ENCODE results near the gene CNTNAP2. TPM values are rescaled to one million over a fixed set of nuclear protein-coding genes. Genes with fewer than 3 reads are reported as not detected.

The CNTNAP2 gene
- total and polyA plus RNA-seq, 2 of the 4 experiments (the other 2 are of a cell fraction) = not detected

DNA sequence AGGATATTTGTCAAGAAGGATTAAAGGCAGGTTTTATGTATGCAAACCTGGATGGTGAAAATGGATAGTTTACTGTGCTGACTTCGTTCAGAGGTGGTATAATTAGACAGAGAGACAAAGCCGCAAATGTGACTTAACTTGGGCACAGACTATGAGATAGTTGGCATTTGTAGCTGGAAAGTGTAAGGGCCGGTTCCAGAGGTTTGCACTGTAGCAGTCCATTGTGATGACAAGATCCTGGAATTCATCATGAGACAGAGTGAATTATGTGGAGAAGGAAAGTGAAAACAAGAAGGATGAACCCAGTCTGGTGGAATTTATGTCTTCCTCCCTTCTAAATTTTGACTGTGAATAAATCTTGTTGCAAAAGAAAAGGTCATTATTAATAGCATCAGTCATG is 139.0 kb downstream of the CNTNAP2 start:
- Histone ChIP-seq H3K9me1 (ENCODE audit: insufficient read depth, low read length) (no peaks in the 10 kb centered on the region), H3K14ac (replicated peaks; ENCODE audit: low read depth, low read length) (no peak overlapping the region), H4K20me1 (ENCODE audit: insufficient read depth, low read length) (no peaks in the 10 kb centered on the region), H3K4me1 (ENCODE audit: control insufficient read depth, insufficient read depth, low read length) (no peaks in the 10 kb centered on the region), H2BK15ac (ENCODE audit: low read depth, low read length) (no peak overlapping the region), H2BK20ac (ENCODE audit: low read depth, low read length) (no peak overlapping the region), H4K8ac (ENCODE audit: low read depth in 2 of 2, low read length in 2 of 2) (no peak overlapping the region), H3K36me3 (ENCODE audit: control insufficient read depth, insufficient read depth, low read length) (no peaks in the 10 kb centered on the region), H4K5ac (ENCODE audit: low read depth, low read length) (no peak overlapping the region), H3K4ac (ENCODE audit: low read depth, low read length) (no peak overlapping the region), H4K91ac (ENCODE audit: insufficient read depth, low read depth, low read length) (no peak overlapping the region), H2AK9ac (replicated peaks; ENCODE audit: low read depth, low read length, poor library complexity) (no peak overlapping the region), H2BK120ac (ENCODE audit: low read depth, low read length) (no peak overlapping the region), H3K27ac (ENCODE audit: insufficient read depth, low read length) (no peak overlapping the region), H3K4me2 (ENCODE audit: low read depth, low read length) (no peak overlapping the region), H3K27me3 (ENCODE audit: control insufficient read depth, insufficient read depth, low read length) (no peaks in the 10 kb centered on the region), H2AK5ac (ENCODE audit: low read depth, low read length) (no peak overlapping the region), H3K79me1 (ENCODE audit: low read depth in 1 of 2, low read length in 2 of 2) (no peaks in the 10 kb centered on the region), H2AFZ (replicated peaks; ENCODE audit: low read length, poor library complexity) (no peak overlapping the region), H3K56ac (ENCODE audit: extremely low read depth, insufficient read depth, low read length) (no peak overlapping the region), H3K18ac (ENCODE audit: low read depth, low read length) (no peak overlapping the region), H3K23ac (ENCODE audit: low read depth, low read length) (no peak overlapping the region), H3K4me3 (ENCODE audit: insufficient read depth, low read depth, low read length) (no peak overlapping the region), H3K9ac (ENCODE audit: low read depth, low read length) (no peak overlapping the region), H2BK5ac (ENCODE audit: low read depth, low read length, poor library complexity, severe bottlenecking) (no peak overlapping the region), H3K9me3 (ENCODE audit: control insufficient read depth, insufficient read depth, low read length) (peaks cover 6% of the 10 kb centered on the region)
- in situ Hi-C loops (cut with MboI; ENCODE audit: low sequenced_read_pairs) (no loop called here), dilution Hi-C loops (cut with HindIII; ENCODE audit: low sequenced_read_pairs, unreplicated experiment) (no loop called here), intact Hi-C loops (cut with micrococcal nuclease) (no loop called here)
- POLR2A ChIA-PET (ENCODE audit: unreplicated experiment) = no interaction called here
- WGBS, 2 experiments (ENCODE audit: extremely low coverage in 2 of 2, insufficient read length in 1 of 2) = 39% methylated on average over 3 of the region's 3 CpGs; no CpG with 5 or more reads in 1 of the 2 experiments
- CTCF ChIA-PET = no interaction called here
- no peak for DNase-seq
- no TSS peak for BruUV-seq (replicated peaks)
- ATAC-seq (ENCODE audit: low read depth) = no peak
- TF ChIP-seq MXI1 (IDR thresholded peaks at IDR 0.05; ENCODE audit: borderline replicate concordance, low read depth, low read length) (no peak), RAD21 (IDR thresholded peaks at IDR 0.05; ENCODE audit: low read length) (no peak), MAZ (IDR thresholded peaks at IDR 0.05; ENCODE audit: borderline replicate concordance, low read depth, low read length) (no peak), RCOR1 (IDR thresholded peaks at IDR 0.05; ENCODE audit: insufficient replicate concordance, low read length) (no peak), MAFK (IDR thresholded peaks at IDR 0.05; ENCODE audit: low read depth, low read length) (no peak), SMC3 (IDR thresholded peaks at IDR 0.05; ENCODE audit: low read depth, low read length) (no peak), NFE2L2 (IDR thresholded peaks at IDR 0.05; ENCODE audit: low read depth, low read length) (no peak)
- TF ChIP-seq, protein P1, sequence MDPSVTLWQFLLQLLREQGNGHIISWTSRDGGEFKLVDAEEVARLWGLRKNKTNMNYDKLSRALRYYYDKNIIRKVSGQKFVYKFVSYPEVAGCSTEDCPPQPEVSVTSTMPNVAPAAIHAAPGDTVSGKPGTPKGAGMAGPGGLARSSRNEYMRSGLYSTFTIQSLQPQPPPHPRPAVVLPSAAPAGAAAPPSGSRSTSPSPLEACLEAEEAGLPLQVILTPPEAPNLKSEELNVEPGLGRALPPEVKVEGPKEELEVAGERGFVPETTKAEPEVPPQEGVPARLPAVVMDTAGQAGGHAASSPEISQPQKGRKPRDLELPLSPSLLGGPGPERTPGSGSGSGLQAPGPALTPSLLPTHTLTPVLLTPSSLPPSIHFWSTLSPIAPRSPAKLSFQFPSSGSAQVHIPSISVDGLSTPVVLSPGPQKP (IDR thresholded peaks at IDR 0.05; ENCODE audit: borderline replicate concordance, low read depth, low read length) = no peak
